NCI-H187 treated with DMSO at 0.1 percent for 48 hours (cell line): ENCODE data around the gene ARHGEF28.

Source experiments
- DNase-seq: peaks from one replicate; lab custom pipeline; 2025; lab: John Stamatoyannopoulos, UW

ARHGEF28 gene

GRCh38 chr5:73625944-73626811 lies at the start of gene ARHGEF28:
Gene ARHGEF28 (plus strand): TSS chr5:73626196. CDS start chr5:73684852, 58,656 bp downstream.
- no peak for DNase-seq

GRCh38 chr5:73582285-73583145 lies 43.5 kb upstream of the ARHGEF28 start:
- DNase-seq: no peak

- no peak for DNase-seq
Measured at GRCh38 chr5:73587923-73588322, 38.1 kb upstream of the ARHGEF28 start.

- DNase-seq: peak; percentile 4
Measured at GRCh38 chr5:73591102-73591695, 34.8 kb upstream of the ARHGEF28 start.

GRCh38 chr5:73591698-73592501 lies 34.1 kb upstream of the ARHGEF28 start:
- DNase-seq: no peak

- no peak for DNase-seq
Measured at GRCh38 chr5:73592551-73592950, 33.4 kb upstream of the ARHGEF28 start.

- peak; percentile 4 for DNase-seq
Measured at GRCh38 chr5:73596705-73597328, 29.2 kb upstream of the ARHGEF28 start.

GRCh38 chr5:73599380-73599779 lies 26.6 kb upstream of the ARHGEF28 start:
- no peak for DNase-seq

- no peak for DNase-seq
Measured at GRCh38 chr5:73603998-73604397, 22.0 kb upstream of the ARHGEF28 start.

- DNase-seq: no peak
Measured at GRCh38 chr5:73605223-73606087, 20.5 kb upstream of the ARHGEF28 start.

- no peak for DNase-seq
Measured at GRCh38 chr5:73606206-73606753, 19.7 kb upstream of the ARHGEF28 start.

- no peak for DNase-seq
Measured at GRCh38 chr5:73607228-73607627, 18.8 kb upstream of the ARHGEF28 start.

- DNase-seq: no peak
Measured at GRCh38 chr5:73612799-73613198, 13.2 kb upstream of the ARHGEF28 start.

- no peak for DNase-seq
Measured at GRCh38 chr5:73615085-73615484, 10.9 kb upstream of the ARHGEF28 start.

- no peak for DNase-seq
Measured at GRCh38 chr5:73615947-73616346, 10.0 kb upstream of the ARHGEF28 start.

- DNase-seq: no peak
Measured at GRCh38 chr5:73617510-73618279, 8.3 kb upstream of the ARHGEF28 start.

GRCh38 chr5:73619606-73620333 lies 6.2 kb upstream of the ARHGEF28 start:
- DNase-seq: no peak

- DNase-seq: no peak
Measured at GRCh38 chr5:73620334-73620687, 5.7 kb upstream of the ARHGEF28 start.

GRCh38 chr5:73623060-73623459 lies 2.9 kb upstream of the ARHGEF28 start:
- no peak for DNase-seq
